ENCODE measurements around the gene ZNF549. TPM values are rescaled to one million over a fixed set of nuclear protein-coding genes. Genes with fewer than 3 reads are reported as not detected.

Gene ZNF549
- total and polyA plus RNA-seq, 2 of the 13 experiments (the other 11 are each of a cell fraction or from before 2014, with no cell fraction given), result 2.8 to 6.4 TPM

GRCh38 chr19:57559404-57560025, 32.4 kb downstream of the ZNF549 start, which contains the start of gene ZNF550 (continued):
- TF ChIP-seq ARID5B (CRISPR knock-in tag; IDR thresholded peaks at IDR 0.05) (peak; percentile 19; the same call in 1 of the 2 replicates), THAP7 (CRISPR knock-in tag; IDR thresholded peaks at IDR 0.05) (no peak), ZNF263 (CRISPR knock-in tag; IDR thresholded peaks at IDR 0.05) (no peak), MAZ (IDR thresholded peaks at IDR 0.05; ENCODE audit: borderline replicate concordance, low read depth, low read length) (no peak; the same call in 1 of the 2 replicates), MAZ (CRISPR knock-in tag; IDR thresholded peaks at IDR 0.05; ENCODE audit: low read depth) (peak; percentile 62; the same call in 1 of the 2 replicates), ZNF317 (CRISPR knock-in tag; IDR thresholded peaks at IDR 0.05) (peak; percentile 48; the same call in 1 of the 2 replicates), ZNF574 (CRISPR knock-in tag; IDR thresholded peaks at IDR 0.05) (peak; percentile 82), ZBED4 (CRISPR knock-in tag; IDR thresholded peaks at IDR 0.05; ENCODE audit: borderline replicate concordance) (0 out of 2 replicates have a peak, but pooled peaks have one; percentile 19), YEATS4 (CRISPR knock-in tag; IDR thresholded peaks at IDR 0.05; ENCODE audit: borderline replicate concordance) (peak; percentile 35; the same call in 1 of the 2 replicates), ZNF441 (CRISPR knock-in tag; IDR thresholded peaks at IDR 0.05; ENCODE audit: borderline replicate concordance) (0 out of 2 replicates have a peak, but pooled peaks have one; percentile 30), ZNF558 (CRISPR knock-in tag; IDR thresholded peaks at IDR 0.05; ENCODE audit: borderline replicate concordance) (0 out of 2 replicates have a peak, but pooled peaks have one; percentile 41), ZNF607 (CRISPR knock-in tag; IDR thresholded peaks at IDR 0.05; ENCODE audit: borderline replicate concordance) (no peak), PCBP1 (IDR thresholded peaks at IDR 0.05; ENCODE audit: borderline replicate concordance, low read depth, low read length) (0 out of 2 replicates have a peak, but pooled peaks have one; percentile 81), ZBTB8A (CRISPR knock-in tag; IDR thresholded peaks at IDR 0.05; ENCODE audit: borderline replicate concordance, low read depth) (no peak), ZBTB37 (CRISPR knock-in tag; IDR thresholded peaks at IDR 0.05) (no peak)

Measured in HepG2 (cell line).